GM15510 (cell line): ENCODE measurements around the gene SLC25A46.

ENCODE experiments used
- POLR2A ChIP-seq: IDR thresholded peaks from 3 replicates; pipeline ENCODE4 v1.6.1; 2011; ENCODE audit warnings: borderline replicate concordance; ENCODE audit not compliant: insufficient read length; ENCODE audit errors: extremely low read depth

SLC25A46 gene

DNA sequence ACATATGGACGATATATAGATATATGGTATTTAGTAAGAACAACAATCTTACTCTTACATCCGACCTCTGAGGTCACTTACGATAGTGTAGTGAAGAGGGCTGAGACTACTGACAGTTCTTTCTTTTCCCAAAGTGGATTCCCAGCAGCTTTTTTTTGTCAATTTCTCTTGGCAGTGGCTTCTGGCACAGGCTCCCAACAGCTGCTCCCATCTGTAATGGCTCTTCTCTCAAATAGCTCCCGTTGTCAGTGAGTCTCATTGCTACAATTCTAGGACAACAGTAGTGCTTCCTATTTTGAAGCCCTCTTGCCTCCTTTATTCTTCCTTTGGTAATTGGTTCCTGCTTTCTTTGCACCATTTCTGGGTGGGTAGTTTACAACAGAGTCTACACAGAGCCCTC, 68.4 kb downstream of the SLC25A46 start:
- no peak for TF ChIP-seq POLR2A

GRCh38 chr5:110809006-110809405, 70.2 kb downstream of the SLC25A46 start:
- TF ChIP-seq POLR2A: no peak
